Colonic mucosa (tissue), 4 donors: ENCODE data around the gene MAPT. TPM values are rescaled to one million over a fixed set of nuclear protein-coding genes. Genes with fewer than 3 reads are reported as not detected.

Source experiments
- DNase-seq: peaks from one replicate; pipeline ENCODE4 v3.0.0-alpha.2; 2020
- H3K27ac ChIP-seq: fragments of 200-600 bp; one replicate; pipeline ENCODE4 v1.8.0; 2021
- H3K27me3 ChIP-seq: fragments of 200-600 bp; one replicate; pipeline ENCODE4 v1.8.0; 2021
- H3K36me3 ChIP-seq: fragments of 200-600 bp; one replicate; pipeline ENCODE4 v1.8.0; 2021
- H3K4me1 ChIP-seq: fragments of 200-600 bp; one replicate; pipeline ENCODE4 v1.8.0; 2021; ENCODE audit warnings: mild to moderate bottlenecking
- H3K4me3 ChIP-seq: fragments of 200-600 bp; one replicate; pipeline ENCODE4 v1.8.0; 2021
- H3K9ac ChIP-seq, 2 donors: one replicate each; pipeline ENCODE4 v1.7.0; 2013; ENCODE audit warnings: control low read depth in 2 of 2, low read depth in 2 of 2, low read length in 2 of 2
- H3K9me3 ChIP-seq: fragments of 200-600 bp; one replicate; pipeline ENCODE4 v1.8.0; 2021
- CTCF ChIP-seq: fragments of 200-600 bp; IDR thresholded peaks from one replicate; pipeline ENCODE4 v1.8.0; 2022; ENCODE audit warnings: antibody characterized with exemption, mild to moderate bottlenecking
- intact Hi-C: fragments of 100-400 bp; cut with DNase I; formaldehyde crosslinking; loops from one replicate; pipeline ENCODE4 v1.14.1; 2022
- total RNA-seq, 2 donors: library from RNA; stranded (reverse); fragmentation: NEBNext Ultra II Directional in 1 of 2; extraction: Animal tissue kit (Norgen Biotek cat#: 25700) in 1 of 2; gene quantifications; one replicate each; pipeline ENCODE4 v1.2.1, GENCODE V29; 2021
- donor health status: healthy.
- donor health status: DM: no; HTN: no; CAD: no.
- donor health status: DM: no; HTN: no; CAD: no.

Gene MAPT
- total RNA-seq, 2 donors from 2014 or later, result 0.37 to 2.9 TPM

- TF ChIP-seq CTCF, result no peak
- Histone ChIP-seq H3K4me1 (no peaks in the 10 kb centered on the region), H3K9ac (no peak overlapping the region), H3K27me3 (no peaks in the 10 kb centered on the region), H3K36me3 (peaks cover 4% of the 10 kb centered on the region), H3K4me3 (no peak overlapping the region), H3K27ac (no peak overlapping the region), H3K9me3 (no peaks in the 10 kb centered on the region)
- intact Hi-C loops, result no loop called here
- no peak for DNase-seq
These were observed 166.1 kb downstream of the MAPT start for GRCh38 chr17:46060461-46060860.

- TF ChIP-seq CTCF, result no peak
- intact Hi-C loops, result no loop called here
These were observed 167.1 kb downstream of the MAPT start for GRCh38 chr17:46061435-46061834.

GRCh38 chr17:46063241-46063640 is 168.9 kb downstream of the MAPT start:
- no peaks in the 10 kb centered on the region for H3K9me3 ChIP-seq
- H3K27ac ChIP-seq, result no peak overlapping the region
- H3K27me3 ChIP-seq, result no peaks in the 10 kb centered on the region
- intact Hi-C loops, result no loop called here
- H3K4me3 ChIP-seq, result no peak overlapping the region
- TF ChIP-seq CTCF, result no peak
- no peak for DNase-seq
- H3K9ac ChIP-seq, result no peak overlapping the region
- peaks cover 17% of the 10 kb centered on the region for H3K36me3 ChIP-seq
- H3K4me1 ChIP-seq, result no peaks in the 10 kb centered on the region

More at GRCh38 chr17:46061435-46061834, 167.1 kb downstream of the MAPT start:
- no peak for DNase-seq
- Histone ChIP-seq H3K27me3 (no peaks in the 10 kb centered on the region), H3K9me3 (no peaks in the 10 kb centered on the region), H3K4me1 (no peaks in the 10 kb centered on the region), H3K36me3 (peaks cover 14% of the 10 kb centered on the region), H3K9ac (no peak overlapping the region), H3K27ac (no peak overlapping the region), H3K4me3 (no peak overlapping the region)

GRCh38 chr17:46064460-46064859 is 170.1 kb downstream of the MAPT start:
- Histone ChIP-seq H3K27ac (no peak overlapping the region), H3K9me3 (no peaks in the 10 kb centered on the region), H3K27me3 (no peaks in the 10 kb centered on the region), H3K36me3 (peaks cover 17% of the 10 kb centered on the region), H3K4me3 (no peak overlapping the region), H3K4me1 (no peaks in the 10 kb centered on the region), H3K9ac (no peak overlapping the region)
- TF ChIP-seq CTCF, result no peak
- no peak for DNase-seq
- intact Hi-C loops, result no loop called here

GRCh38 chr17:46071796-46072195 is 177.4 kb downstream of the MAPT start:
- no peaks in the 10 kb centered on the region for H3K4me1 ChIP-seq
- no peak for TF ChIP-seq CTCF
- H3K9me3 ChIP-seq, result no peaks in the 10 kb centered on the region
- no peak for DNase-seq
- intact Hi-C loops, result no loop called here
- H3K36me3 ChIP-seq, result no peaks in the 10 kb centered on the region
- no peak overlapping the region for H3K27ac ChIP-seq
- no peak overlapping the region for H3K9ac ChIP-seq
- H3K27me3 ChIP-seq, result no peaks in the 10 kb centered on the region
- H3K4me3 ChIP-seq, result no peak overlapping the region

- H3K9ac ChIP-seq, result no peak overlapping the region
- no peaks in the 10 kb centered on the region for H3K27me3 ChIP-seq
- intact Hi-C loops, result no loop called here
- TF ChIP-seq CTCF, result no peak
- no peak overlapping the region for H3K4me3 ChIP-seq
- H3K27ac ChIP-seq, result no peak overlapping the region
- no peaks in the 10 kb centered on the region for H3K36me3 ChIP-seq
- DNase-seq, result no peak
- no peaks in the 10 kb centered on the region for H3K4me1 ChIP-seq
- H3K9me3 ChIP-seq, result no peaks in the 10 kb centered on the region
These were observed 178.6 kb downstream of the MAPT start for GRCh38 chr17:46072998-46073397.
